AG09309 (cell line): Measurements from ENCODE around the gene RHBDL1.

ENCODE experiments used
- DNase-seq: peaks from one replicate; pipeline ENCODE4 v3.0.0-alpha.2; 2010; ENCODE audit warnings: low read depth
- H3K4me3 ChIP-seq: 2 replicates; pipeline ENCODE4 v1.5.1; 2011; ENCODE audit warnings: mild to moderate bottlenecking, low read depth, low read length, moderate library complexity; ENCODE audit not compliant: control insufficient read depth
- TF ChIP-seq, protein P1 (sequence below): IDR thresholded peaks from 2 replicates; pipeline ENCODE4 v1.5.1; 2011; ENCODE audit warnings: mild to moderate bottlenecking, low read depth, low read length, inconsistent platforms; ENCODE audit not compliant: insufficient read depth, control insufficient read depth; ENCODE audit errors: missing control alignments

Gene RHBDL1

DNA sequence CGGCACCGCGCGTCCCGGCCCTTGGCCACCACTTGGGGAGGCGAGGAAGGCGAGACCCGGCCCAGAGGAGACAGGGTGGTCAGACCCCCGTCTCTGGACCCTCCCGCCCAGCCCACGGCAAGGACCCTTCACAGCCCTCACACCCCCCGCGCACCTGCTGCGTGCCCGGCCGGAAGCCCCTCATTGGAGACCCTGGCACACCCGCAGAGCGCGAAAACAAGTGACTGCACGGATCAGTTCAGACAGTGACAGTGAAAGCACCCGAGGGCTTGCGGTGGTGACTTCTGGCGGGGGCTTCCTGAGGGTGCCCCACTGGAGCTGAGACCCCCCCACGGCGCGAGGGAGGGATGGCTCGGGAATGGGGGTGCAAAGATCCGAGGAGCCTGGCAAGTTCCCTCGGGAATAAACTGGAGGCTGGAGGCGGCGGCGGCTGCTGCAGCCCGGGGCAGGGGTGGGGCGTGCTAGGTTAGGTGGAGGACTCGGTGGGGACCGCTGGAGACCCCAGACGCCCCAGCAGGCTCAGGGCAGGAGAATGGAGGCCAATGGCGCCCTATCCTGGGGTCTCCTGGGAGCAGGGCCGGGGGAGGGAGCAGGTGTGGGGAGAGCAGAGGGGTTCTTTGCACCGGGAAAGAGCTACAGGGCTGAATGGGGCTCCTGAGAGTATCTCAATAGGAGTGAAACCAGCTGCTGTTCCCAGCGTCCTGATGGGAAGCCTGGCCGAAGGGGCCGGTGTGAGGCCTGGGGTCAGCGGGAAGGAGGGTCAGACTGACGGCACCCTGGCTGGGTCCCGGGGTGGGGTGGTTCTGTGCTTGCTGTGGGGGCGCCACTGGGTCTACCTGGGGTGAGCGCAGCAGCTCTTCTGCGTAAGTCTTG, 31.0 kb downstream of the RHBDL1 start:
- H3K4me3 ChIP-seq = no peak overlapping the region
- TF ChIP-seq, protein P1, sequence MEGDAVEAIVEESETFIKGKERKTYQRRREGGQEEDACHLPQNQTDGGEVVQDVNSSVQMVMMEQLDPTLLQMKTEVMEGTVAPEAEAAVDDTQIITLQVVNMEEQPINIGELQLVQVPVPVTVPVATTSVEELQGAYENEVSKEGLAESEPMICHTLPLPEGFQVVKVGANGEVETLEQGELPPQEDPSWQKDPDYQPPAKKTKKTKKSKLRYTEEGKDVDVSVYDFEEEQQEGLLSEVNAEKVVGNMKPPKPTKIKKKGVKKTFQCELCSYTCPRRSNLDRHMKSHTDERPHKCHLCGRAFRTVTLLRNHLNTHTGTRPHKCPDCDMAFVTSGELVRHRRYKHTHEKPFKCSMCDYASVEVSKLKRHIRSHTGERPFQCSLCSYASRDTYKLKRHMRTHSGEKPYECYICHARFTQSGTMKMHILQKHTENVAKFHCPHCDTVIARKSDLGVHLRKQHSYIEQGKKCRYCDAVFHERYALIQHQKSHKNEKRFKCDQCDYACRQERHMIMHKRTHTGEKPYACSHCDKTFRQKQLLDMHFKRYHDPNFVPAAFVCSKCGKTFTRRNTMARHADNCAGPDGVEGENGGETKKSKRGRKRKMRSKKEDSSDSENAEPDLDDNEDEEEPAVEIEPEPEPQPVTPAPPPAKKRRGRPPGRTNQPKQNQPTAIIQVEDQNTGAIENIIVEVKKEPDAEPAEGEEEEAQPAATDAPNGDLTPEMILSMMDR = no peak
- DNase-seq = no peak

DNA sequence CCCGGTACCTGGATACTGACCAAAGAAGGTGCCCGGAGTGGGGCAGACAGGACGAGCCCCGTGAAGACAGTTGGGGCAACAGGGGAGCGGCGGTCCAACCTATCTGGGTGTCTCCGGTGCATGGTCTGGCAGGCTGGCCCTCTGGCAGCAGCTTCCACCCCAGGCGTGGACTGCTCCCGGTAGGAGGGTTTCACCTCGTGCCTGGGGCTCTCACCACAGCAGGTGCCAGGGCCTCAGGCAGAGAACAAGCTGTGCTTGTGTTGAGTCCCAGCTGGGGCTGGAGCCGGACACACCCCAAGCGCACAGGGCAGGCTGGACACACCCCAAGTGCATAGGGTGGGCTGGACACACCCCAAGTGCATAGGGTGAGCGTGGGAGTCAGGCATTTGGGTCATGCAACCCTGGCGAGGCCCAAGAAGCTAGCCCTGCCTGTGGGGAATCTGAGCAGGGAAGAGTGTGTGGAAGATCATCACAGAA, 31.6 kb downstream of the RHBDL1 start:
- no peak overlapping the region for H3K4me3 ChIP-seq
- TF ChIP-seq, protein P1 = no peak
- DNase-seq = no peak

DNA sequence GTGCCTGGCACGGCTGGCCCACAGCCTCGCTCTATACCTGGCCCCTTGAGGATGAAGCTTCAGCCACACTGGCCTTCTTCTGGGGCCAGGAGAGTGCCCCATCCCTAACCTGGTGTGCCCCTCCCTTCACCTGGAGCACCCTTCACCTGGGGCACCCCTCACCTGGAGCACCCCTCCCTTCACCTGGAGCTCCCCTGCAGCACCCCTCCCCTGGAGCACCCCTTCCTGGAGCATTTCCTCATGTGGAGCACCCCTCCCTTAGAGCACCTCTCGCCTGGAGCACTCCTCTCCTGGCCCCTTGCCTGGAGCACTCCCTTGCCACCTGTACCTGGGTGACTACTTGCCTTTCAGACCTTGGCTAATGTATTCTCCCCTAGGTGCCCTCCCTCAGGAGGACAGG, 32.5 kb downstream of the RHBDL1 start:
- no peak for DNase-seq
- TF ChIP-seq, protein P1 = no peak
- no peak overlapping the region for H3K4me3 ChIP-seq

DNA sequence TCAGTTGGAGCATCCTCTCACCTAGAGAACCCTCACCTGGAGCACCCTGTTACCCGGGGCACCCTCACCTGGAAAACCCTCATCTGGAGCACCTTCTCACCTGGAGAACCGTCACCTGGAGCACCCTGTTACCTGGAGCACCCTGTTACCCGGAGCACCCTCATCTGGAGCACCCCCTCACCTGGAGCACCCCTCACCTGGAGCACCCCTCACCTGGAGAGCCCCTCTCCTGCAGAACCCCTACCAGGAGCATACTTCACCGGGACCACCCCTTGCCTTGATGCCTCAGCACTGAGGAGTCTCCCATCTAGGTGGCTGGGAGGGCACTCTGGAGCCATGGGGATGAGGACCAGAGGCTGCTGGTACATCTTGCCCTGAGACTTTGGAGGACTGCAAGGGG, 33.5 kb downstream of the RHBDL1 start:
- H3K4me3 ChIP-seq = no peak overlapping the region
- TF ChIP-seq, protein P1 = no peak
- DNase-seq = no peak

DNA sequence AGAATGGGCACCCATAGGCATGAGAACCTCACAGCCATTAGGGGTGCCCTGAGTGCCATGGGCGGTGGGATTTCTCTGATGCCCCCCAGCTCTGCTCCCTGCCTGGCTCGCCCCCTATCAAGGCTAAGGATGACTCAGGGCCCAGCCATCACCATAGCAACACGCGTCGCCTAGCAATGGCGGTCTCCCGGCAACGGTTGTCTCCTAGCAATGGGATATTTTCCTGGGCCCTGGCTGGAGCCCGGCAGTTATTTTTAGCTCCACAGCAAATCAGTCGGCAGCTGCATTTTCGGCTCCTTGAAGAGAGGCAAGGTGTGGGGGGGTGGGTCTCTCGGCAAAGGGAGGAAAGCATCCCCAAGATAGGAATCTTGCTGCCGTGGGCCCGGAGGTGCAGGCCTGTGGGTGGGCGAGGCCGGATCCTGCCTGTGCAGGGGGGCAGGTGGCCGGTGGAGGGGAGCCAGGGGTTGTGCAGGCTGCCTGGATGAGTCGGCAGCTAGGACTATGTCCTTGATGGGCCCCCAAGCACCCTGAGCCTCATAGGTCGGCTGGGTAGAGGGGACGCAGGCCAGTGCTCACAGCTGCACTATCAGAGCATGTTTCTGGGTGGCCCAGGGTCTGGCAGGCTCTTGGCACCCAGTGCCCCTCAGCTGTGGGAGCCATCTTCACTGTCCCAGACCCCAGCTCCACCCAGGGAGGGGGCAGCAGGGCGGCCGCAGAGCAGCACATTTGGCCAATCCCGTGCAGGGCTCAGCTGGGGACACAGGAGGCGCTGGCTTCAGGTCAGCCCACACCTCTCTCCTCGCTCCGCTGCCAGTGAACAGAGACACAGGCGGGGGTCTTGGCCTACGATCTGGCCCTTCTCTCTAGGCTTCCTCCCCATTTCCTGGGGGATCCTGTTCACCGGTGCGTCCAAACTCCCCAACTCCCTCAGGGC, 34.4 kb downstream of the RHBDL1 start:
- H3K4me3 ChIP-seq = no peak overlapping the region
- no peak for DNase-seq
- TF ChIP-seq, protein P1 = no peak

DNA sequence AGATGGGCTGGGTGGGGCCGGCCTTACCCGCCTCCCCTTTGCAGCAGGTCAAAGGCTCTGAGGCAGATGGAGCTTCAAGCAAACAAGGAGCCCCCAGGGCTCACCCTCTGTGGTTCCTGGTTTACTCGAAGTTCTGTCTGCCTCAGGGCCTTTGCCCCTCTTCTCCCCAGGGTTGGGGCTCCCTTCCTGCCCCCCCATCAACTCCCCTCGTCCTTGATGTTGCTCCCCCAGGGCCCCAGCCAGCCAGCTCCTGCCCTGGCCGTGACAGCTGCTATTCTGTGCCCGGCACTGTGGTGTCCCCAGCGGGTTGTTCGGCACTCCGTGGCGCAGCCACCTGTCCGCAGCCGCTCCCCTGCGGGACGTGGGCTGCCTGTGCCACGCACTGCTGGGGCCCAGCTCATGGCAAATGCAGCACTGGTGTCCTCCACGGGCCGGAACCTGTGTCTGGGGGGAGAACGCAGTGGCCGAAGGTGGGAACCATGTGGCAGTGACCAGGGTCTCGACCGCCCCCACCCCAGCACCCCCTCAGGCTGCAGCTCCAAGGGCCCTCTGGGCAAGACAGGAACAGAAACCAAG, 35.1 kb downstream of the RHBDL1 start:
- TF ChIP-seq, protein P1 = no peak
- DNase-seq = no peak
- H3K4me3 ChIP-seq = no peak overlapping the region
